HL-60 (cell line): ENCODE measurements around the gene LENEP.

ENCODE experiments used
- CTCF ChIP-seq: IDR thresholded peaks from one replicate; pipeline ENCODE4 v1.5.1; 2011; ENCODE audit warnings: low read length, control low read depth, inconsistent platforms; ENCODE audit not compliant: insufficient read depth
- POLR2AphosphoS5 ChIP-seq: IDR thresholded peaks from 2 replicates; pipeline ENCODE4 v1.6.1; 2012; ENCODE audit warnings: low read depth
- SPI1 ChIP-seq: IDR thresholded peaks from 2 replicates; pipeline ENCODE4 v1.6.1; 2012; ENCODE audit warnings: low read depth, mild to moderate bottlenecking, borderline replicate concordance

- TF ChIP-seq CTCF (no peak), POLR2AphosphoS5 (no peak), SPI1 (no peak)
Measured at GRCh38 chr1:154978360-154978759, 15.0 kb upstream of the LENEP start.
